ENCODE results near the gene AGER.
"Not testable (repeated sequence)": the region's sequence is repeated elsewhere in the genome, so short reads cannot be mapped to it uniquely, and the experiment has no call there.

AGER gene

DNA sequence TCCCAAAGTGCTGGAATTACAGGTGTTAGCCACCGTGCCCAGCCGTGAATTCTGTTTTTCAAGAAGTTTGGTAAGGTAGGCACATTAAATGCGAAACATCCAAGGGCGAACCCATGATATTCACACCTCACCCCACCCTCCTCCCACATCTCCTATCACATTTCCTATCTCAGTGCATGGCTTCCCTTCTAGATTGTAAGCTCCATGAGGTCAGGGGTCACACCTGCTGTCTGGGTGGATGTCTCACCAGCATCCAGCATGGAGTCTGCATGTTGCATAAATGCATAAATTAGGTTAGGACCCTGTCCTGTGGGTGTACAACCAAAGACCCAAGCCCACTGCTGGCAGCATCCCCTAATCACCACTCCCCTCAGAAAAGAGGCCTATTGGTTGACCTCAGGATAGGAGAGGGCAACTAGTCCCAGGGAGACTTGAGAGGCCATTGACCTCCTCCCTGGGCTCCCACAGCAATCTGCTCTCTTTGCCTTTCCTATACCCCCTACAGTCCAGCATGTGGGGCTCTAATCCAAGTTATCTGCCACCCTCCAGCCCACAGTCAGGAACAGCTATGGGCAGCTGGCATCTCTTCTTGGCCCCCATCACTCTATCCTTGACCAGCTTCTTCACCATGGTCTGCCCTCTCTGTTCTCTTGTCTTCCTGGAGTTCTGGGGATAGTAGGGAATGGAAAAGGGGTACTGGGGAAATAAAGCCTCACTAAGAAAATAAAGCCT is 36.5 kb downstream of the AGER start:
- DNase-seq: no peak

DNA sequence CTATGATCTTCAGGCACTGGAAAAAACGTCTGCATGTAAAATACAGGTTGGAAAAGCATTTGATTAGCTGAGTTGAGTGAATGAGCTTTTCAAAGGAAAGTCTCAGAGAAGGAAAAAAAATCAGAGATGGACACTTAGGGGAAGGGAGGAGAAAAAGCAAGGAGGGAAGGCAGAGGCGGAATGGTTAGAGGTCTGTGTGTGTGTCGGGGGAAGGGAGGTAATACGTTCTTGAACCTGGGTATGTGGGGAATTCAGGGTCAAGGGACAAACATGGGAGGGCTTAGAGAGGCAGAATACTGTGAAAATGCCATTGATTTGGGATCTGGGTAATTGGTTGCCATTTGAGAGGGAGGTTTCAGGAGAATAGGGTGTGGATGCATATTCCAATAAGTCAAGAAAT is 37.4 kb downstream of the AGER start:
- no peak for DNase-seq

DNA sequence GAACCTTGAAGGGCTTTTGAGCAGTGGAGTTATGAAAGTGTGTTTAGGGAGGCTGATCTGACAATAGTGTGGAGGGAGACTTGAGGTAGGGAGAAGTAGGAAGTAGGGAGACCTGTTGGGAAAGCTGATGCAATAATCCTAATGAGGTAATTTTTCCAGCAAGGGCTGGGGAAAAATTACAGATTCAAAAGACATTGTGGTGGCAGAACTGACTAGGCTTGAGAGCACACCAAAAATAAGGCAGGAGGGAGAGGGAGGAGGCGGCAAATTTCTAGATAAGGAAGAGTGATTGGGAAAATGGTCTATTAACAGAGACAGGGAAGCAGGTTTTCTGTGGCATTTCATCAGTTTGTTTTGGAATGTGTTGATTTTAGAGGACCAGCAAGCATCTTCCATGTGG is 37.8 kb downstream of the AGER start:
- no peak for DNase-seq

GRCh38 chr6:32144238-32144637 is 39.8 kb downstream of the AGER start:
- not testable (repeated sequence) for DNase-seq

DNA sequence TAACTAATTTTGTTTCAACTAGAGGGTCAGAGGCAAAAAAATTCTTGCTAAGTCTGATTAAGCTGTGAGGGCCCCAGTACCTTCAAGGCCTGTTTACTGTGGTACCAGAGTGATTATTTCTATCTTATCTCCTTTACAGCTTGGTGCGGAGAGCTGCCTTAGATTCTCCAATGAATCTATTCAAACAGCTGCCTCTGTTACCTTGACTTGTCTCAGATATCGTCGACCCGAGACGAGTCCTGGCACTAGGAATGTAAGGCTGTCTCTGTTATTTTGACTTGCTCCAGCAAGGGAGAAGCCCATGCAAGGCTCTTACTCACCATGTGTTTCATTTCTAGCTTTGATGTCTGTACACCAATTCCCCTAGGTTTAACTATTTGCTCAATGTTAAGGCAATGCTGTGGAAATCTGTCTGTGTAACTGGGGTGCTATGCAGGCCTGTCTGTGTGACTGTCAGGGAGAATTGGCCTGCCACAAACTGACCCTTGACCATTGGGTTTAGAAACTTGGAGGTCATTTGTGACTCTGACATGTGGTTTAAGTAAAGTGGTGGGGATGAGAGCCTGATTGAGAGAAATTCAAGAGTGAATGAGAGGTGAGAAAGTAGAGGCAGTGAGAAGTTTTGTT is 43.5 kb downstream of the AGER start:
- no peak for DNase-seq

- no peak for DNase-seq
Observed at GRCh38 chr6:32139590-32139989, 44.5 kb downstream of the AGER start.

DNA sequence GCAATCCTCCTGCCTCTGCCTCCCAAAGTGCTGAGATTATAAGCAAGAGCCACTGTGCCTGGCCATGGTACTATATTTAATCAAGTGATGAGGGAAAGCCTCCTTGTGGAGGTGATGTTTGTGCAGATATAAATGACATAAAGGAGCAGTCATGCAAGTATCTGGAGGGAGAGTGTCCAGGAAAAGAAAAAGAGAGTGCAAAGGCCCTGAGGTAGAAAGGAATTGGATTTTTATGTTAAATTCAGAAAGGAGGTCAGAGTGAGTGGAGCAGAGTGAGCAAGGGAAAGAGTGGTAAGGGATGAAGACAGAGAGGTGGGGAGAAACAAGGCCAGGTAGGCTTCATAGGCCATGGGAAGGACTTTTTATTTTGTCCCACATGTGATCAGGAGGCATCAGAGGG is 46.6 kb downstream of the AGER start:
- no peak for DNase-seq

GRCh38 chr6:32133786-32134185 is 50.3 kb downstream of the AGER start:
- no peak for DNase-seq

DNA sequence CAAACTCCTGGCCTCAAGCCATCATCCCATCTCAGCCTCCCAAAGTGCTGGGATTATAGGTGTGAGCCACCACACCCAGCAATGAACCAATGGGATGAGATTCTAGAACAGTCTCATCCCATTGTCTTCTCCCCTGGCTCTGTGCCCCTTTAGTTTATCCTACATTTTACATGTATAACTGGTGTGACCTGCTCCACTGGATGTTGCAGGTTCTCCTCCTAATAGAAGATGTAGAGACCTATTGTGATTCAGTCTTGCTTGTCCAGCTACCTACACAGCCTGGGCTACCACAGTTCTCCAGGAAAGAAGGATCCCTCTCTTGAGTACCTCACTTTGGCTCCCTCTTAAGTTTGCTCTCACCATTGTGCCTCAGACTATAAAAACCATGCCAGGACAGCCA is 51.9 kb downstream of the AGER start:
- no peak for DNase-seq

DNA sequence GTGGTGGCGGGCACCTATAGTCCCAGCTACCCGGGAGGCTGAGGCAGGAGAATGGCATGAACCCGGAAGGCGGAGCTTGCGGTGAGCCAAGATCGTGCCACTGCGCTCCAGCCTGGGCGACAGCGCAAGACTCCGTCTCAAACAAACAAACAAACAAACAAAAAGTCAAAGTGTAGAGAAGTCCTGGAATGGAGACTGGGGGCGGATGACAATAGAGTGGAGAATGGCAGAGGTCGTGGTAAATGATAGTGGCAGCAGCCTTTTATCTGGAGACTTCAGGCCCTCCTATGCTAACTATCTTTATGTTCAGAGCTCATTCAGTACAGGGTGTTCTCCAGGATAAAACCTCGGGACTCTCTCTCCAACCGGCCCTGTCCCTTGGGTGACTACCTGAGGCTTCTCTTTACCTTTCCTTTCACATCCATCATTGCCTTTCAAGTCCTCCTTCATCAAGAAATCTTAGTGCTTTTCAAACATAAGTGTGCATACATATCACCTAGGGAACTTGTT is 52.6 kb downstream of the AGER start:
- no peak for DNase-seq
